Kidney epithelial cell (primary cell): ENCODE data around the gene NFKBIA. TPM values are rescaled to one million over a fixed set of nuclear protein-coding genes. Genes with fewer than 3 reads are reported as not detected.
A peak's percentile ranks its signal among the peaks of the same experiment; 100 is the strongest.
"Not testable (repeated sequence)": the region's sequence is repeated elsewhere in the genome, so short reads cannot be mapped to it uniquely, and the experiment has no call there.

ENCODE experiments used
- DNase-seq: peaks from one replicate; pipeline ENCODE4 v3.0.0-alpha.2; 2010; ENCODE audit warnings: low read depth
- H3K27me3 ChIP-seq: 2 replicates; pipeline ENCODE4 v1.6.0; 2011; ENCODE audit warnings: low read length; ENCODE audit not compliant: control insufficient read depth, insufficient read depth
- H3K36me3 ChIP-seq: 2 replicates; pipeline ENCODE4 v1.5.1; 2011; ENCODE audit warnings: low read length; ENCODE audit not compliant: control insufficient read depth, insufficient read depth
- H3K4me3 ChIP-seq: 2 replicates; pipeline ENCODE4 v1.5.1; 2011; ENCODE audit warnings: low read depth, mild to moderate bottlenecking, control low read depth, low read length
- CTCF ChIP-seq: IDR thresholded peaks from 2 replicates; pipeline ENCODE4 v1.5.1; 2011; ENCODE audit warnings: mild to moderate bottlenecking, moderate library complexity, low read length, control low read depth, inconsistent platforms; ENCODE audit not compliant: insufficient read depth, poor library complexity, severe bottlenecking
- total RNA-seq: library from RNA; depleted of rRNA; stranded (reverse); fragments of >200 nt; gene quantifications from 2 replicates; pipeline ENCODE4 v1.2.3, GENCODE V29; 2015

NFKBIA gene
- total RNA-seq, 1 donor from 2014 or later = 196 TPM

- TF ChIP-seq CTCF = no peak
- Histone ChIP-seq H3K4me3 (no peak overlapping the region), H3K27me3 (no peaks in the 10 kb centered on the region), H3K36me3 (no peaks in the 10 kb centered on the region)
- no peak for DNase-seq
These were observed 17.9 kb downstream of the NFKBIA start for GRCh38 chr14:35386673-35387125.

GRCh38 chr14:35385042-35385839 lies 19.3 kb downstream of the NFKBIA start:
- Histone ChIP-seq H3K27me3 (no peaks in the 10 kb centered on the region), H3K36me3 (no peaks in the 10 kb centered on the region), H3K4me3 (no peak overlapping the region)
- DNase-seq = no peak
- TF ChIP-seq CTCF = no peak

GRCh38 chr14:35384455-35385041 lies 20.0 kb downstream of the NFKBIA start:
- Histone ChIP-seq H3K36me3 (no peaks in the 10 kb centered on the region), H3K27me3 (no peaks in the 10 kb centered on the region), H3K4me3 (no peak overlapping the region)
- peak; percentile 12 for TF ChIP-seq CTCF
- no peak for DNase-seq

- Histone ChIP-seq H3K36me3 (no peaks in the 10 kb centered on the region), H3K4me3 (no peak overlapping the region), H3K27me3 (no peaks in the 10 kb centered on the region)
- no peak for TF ChIP-seq CTCF
- no peak for DNase-seq
These were observed 20.7 kb downstream of the NFKBIA start for GRCh38 chr14:35383569-35384454.

- DNase-seq = no peak
- no peak for TF ChIP-seq CTCF
- H3K27me3 ChIP-seq = no peaks in the 10 kb centered on the region
- no peak overlapping the region for H3K4me3 ChIP-seq
- no peaks in the 10 kb centered on the region for H3K36me3 ChIP-seq
These were observed 23.8 kb downstream of the NFKBIA start for GRCh38 chr14:35380794-35381193.

- H3K4me3 ChIP-seq, DNase-seq, H3K27me3 ChIP-seq, H3K36me3 ChIP-seq: not testable (repeated sequence)
These were observed 25.2 kb downstream of the NFKBIA start for GRCh38 chr14:35379234-35379933.
